GM10248 (cell line): ENCODE data around the gene HOXD9.

Source experiments
- CTCF ChIA-PET: fragments of 300-600 bp; sonication (Branson Sonifier 250); formaldehyde crosslinking; extraction: SDS; loops from one replicate; lab custom pipeline; 2021; ENCODE audit warnings: antibody characterized with exemption; lab: Yijun Ruan, JAX
- POLR2A ChIA-PET: fragments of 350-650 bp; sonication (Branson Sonifier 250); formaldehyde crosslinking; extraction: SDS; loops from one replicate; lab custom pipeline; 2020; ENCODE audit warnings: antibody characterized with exemption; lab: Yijun Ruan, JAX
- DNase-seq: peaks from one replicate; pipeline ENCODE4 v3.0.0; 2012; ENCODE audit errors: extremely low spot score
- TF ChIP-seq, protein P1 (sequence below): IDR thresholded peaks from 2 replicates; pipeline ENCODE4 v1.5.1; 2012; ENCODE audit warnings: mild to moderate bottlenecking, low read depth; ENCODE audit errors: extremely low read depth, missing control alignments, control extremely low read depth

Gene HOXD9

DNA sequence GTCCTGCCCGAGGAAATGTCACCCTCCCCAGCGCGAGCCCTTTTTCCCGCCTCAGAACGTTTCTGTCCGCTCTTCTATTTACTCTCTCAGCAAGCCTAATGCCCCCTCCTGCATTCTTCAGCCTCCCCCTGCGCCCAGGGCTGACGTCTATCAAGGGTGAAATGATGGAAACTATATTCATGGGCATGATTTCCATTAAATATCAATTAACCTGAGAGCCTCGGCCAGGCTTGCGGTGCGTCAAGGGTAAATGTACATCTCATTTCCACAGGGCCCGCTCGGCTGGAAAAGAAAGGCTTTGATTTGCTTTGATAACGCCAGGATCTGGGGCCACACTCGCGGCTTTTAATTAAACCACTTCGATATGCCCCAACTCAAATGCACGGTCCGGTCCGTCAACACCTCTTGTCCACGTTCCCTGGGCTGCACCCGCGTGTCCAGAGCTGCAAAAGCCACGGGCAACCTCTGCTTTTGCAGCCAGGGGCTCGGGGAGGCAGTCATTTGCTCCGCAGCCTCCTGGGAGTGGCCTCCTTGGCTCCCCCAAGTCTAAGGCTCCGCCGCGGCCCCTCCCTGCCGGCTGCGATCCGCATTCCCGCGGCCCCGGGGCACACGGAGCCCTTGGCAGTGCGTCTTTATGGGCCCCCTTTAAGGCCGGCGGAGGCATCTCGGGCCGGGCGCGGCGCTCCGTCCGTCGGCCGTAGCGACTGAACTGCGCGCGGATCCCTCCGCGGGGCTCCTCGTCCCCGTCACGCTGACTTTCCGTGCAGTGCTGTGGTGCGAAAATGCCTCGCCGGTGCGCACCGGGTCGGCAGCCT, 6.7 kb downstream of the HOXD9 start, which contains the start of gene HOXD8:
TSS of gene HOXD8 (plus strand) at position 724 of the 815 bp plus-strand sequence. CDS start 662 bp downstream, outside the sequence.
- ChIA-PET POLR2A (no interaction called here), CTCF (interaction anchor here (1.2 to 4.2 kb wide), 5 partner anchors 18 to 524 kb away, joined by 3 to 57 read pairs (median 8); no protein-coding TSS in a partner anchor)
- no peak for DNase-seq
- TF ChIP-seq, protein P1, sequence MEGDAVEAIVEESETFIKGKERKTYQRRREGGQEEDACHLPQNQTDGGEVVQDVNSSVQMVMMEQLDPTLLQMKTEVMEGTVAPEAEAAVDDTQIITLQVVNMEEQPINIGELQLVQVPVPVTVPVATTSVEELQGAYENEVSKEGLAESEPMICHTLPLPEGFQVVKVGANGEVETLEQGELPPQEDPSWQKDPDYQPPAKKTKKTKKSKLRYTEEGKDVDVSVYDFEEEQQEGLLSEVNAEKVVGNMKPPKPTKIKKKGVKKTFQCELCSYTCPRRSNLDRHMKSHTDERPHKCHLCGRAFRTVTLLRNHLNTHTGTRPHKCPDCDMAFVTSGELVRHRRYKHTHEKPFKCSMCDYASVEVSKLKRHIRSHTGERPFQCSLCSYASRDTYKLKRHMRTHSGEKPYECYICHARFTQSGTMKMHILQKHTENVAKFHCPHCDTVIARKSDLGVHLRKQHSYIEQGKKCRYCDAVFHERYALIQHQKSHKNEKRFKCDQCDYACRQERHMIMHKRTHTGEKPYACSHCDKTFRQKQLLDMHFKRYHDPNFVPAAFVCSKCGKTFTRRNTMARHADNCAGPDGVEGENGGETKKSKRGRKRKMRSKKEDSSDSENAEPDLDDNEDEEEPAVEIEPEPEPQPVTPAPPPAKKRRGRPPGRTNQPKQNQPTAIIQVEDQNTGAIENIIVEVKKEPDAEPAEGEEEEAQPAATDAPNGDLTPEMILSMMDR = no peak

DNA sequence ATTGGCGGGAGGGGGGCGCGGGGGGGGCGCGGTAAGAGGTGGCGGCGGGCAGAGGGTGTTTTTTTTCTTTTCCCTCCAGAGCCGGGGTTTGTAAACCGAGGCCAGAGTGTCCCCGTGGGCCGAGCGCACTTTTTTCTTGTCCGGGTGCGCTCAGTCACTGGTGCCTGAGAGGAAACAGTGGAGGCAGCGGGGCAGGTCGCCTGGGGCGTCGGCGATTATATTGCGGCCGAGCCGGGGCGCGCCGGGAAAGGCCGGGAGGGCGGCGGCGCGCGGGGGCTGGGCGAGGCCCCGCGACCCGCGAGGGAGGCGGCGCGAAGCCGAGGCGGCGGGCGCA, 7.3 kb downstream of the HOXD9 start:
- no peak for DNase-seq
- POLR2A ChIA-PET = no interaction called here
- CTCF ChIA-PET = interaction anchor here (1.0 to 1.2 kb wide), 2 partner anchors 20 to 522 kb away, joined by 3 to 4 read pairs; no protein-coding TSS in a partner anchor
- TF ChIP-seq, protein P1 = no peak

DNA sequence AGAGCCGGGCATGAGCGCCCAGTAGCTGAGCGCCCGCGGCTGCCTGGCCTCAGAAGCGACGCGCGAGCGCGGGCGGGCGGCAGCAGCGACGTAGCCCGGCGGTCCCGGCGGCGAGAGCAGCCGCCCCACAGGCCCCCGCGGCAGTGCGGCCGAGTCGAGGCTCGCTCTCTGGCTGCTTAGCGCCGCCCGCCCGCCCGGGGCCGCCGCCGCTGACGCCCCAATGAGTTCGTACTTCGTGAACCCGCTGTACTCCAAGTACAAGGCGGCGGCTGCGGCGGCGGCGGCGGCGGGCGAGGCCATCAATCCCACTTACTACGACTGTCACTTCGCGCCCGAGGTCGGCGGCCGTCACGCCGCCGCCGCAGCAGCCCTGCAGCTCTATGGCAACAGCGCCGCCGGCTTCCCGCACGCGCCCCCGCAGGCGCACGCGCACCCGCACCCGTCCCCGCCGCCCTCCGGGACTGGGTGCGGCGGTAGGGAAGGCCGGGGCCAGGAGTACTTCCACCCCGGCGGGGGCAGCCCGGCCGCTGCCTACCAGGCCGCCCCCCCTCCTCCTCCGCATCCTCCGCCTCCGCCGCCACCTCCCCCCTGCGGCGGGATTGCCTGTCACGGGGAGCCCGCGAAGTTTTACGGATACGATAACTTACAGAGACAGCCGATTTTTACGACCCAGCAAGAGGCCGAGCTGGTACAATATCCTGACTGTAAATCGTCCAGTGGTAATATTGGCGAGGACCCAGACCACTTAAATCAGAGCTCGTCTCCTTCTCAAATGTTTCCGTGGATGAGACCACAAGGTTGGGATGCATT, 7.8 kb downstream of the HOXD9 start:
- CTCF ChIA-PET = interaction anchor here (0.7 to 2.3 kb wide), 7 partner anchors 11 to 1018 kb away, joined by 3 to 11 read pairs (median 6); no protein-coding TSS in a partner anchor
- DNase-seq = no peak
- POLR2A ChIA-PET = no interaction called here

DNA sequence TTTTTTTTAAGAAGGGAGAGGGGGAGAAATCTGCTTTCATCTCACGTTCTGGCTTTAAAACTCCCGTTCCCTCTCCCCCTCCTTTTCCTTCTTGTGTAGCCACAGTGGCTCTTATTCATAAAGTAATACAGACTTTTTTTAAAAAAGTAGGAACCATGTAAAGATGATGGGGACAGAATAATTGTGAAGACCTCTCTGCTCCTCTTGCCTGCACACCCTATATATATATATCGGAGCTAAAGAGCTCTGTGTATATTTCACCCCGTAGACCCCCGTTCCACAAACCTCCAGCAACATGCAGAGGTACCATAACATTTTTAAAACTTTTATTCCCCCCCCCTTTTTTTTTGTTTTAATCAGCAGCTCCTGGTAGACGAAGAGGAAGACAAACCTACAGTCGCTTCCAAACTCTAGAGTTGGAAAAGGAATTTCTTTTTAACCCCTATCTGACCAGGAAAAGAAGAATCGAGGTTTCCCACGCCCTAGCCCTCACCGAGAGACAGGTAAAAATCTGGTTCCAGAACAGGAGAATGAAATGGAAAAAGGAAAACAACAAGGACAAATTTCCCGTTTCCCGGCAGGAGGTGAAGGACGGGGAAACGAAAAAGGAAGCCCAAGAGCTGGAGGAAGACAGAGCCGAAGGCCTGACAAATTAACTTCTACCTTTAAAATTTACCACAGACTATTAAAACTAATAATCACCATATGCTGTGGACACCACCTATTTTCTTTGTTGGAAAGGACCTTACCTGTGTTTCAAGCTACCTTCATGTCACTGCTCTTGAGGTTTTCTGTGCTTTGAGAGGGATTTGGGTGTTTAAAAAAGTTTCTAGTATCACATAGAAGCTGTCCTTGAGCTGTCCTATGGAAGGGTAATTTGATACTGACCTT, 8.7 kb downstream of the HOXD9 start:
- CTCF ChIA-PET = interaction anchor here (0.7 to 2.3 kb wide), 10 partner anchors 10 to 1017 kb away, joined by 3 to 11 read pairs (median 6); no protein-coding TSS in a partner anchor
- TF ChIP-seq, protein P1 = no peak
- POLR2A ChIA-PET = no interaction called here
- DNase-seq = no peak

More for the DNA sequence above, 7.8 kb downstream of the HOXD9 start:
- TF ChIP-seq, protein P1 = no peak

DNA sequence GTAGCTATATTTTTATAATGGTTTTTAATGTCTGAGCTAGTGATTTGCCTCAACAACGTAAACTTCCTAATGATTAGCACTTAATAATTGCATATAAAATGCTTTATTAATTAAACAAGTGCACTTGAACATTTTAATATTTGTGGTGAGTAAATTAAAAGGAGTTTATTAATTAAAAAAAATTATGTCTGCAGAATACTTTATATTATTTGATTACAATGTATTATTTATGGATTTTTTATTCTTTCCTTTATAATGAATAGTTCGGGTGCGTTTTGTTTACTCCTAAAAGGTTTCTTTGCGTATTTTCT, 9.3 kb downstream of the HOXD9 start:
- no peak for DNase-seq
- ChIA-PET CTCF (interaction anchor here (1.2 to 2.3 kb wide), 8 partner anchors 9 to 1017 kb away, joined by 3 to 11 read pairs (median 6); no protein-coding TSS in a partner anchor), POLR2A (no interaction called here)
- TF ChIP-seq, protein P1 = no peak
